ENCODE results near the gene FOXRED2. TPM values are rescaled to one million over a fixed set of nuclear protein-coding genes. Genes with fewer than 3 reads are reported as not detected.
"Not testable (repeated sequence)": the region's sequence is repeated elsewhere in the genome, so short reads cannot be mapped to it uniquely, and the experiment has no call there.

The FOXRED2 gene
- total RNA-seq, 1 experiment from 2014 or later, result 19.3 TPM

DNA sequence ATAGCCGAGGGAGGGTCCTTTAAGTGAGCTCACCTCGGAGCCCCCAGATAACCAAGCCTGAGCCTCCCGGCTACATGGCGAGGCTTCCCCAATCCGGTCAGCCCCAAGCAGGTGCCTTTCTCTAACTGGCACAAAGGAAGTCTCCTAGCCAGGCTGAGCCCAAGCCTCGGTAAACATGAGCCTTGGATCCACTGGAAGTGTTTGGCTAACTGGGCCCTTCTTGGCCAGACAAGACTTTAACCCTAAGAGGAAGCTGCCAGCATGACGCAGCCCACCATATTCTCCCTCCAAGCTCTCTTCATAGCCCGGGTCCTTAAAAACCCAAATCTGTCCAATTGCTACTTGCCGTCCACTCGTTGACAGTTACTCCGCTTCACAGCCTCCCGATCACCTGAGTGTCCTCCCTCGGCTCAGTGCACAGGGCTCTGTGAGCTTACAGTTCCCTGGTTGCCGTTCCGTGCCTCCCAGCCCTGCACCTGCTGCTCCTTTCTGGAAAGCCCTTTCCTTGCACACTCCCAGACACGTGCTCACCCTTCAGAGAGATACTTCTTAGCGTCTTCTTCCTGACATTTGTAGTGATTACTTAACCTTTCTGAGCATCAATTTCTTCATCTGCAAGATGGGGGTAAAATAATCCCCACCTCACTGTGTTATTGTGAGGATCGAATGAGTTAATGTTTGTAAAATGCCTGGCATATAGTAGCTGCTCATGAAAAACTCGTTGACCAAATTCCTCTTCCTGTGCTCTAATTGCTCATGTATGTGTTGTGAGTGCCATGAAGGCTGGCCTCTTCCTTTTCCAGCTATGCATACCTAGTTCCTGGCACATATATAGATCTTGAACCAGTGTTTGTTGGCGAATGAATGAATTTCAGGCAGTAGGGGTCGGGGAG, 51.0 kb downstream of the FOXRED2 start:
- peak; percentile 58 for DNase-seq (ENCODE audit: low spot score)
- in situ Hi-C loops (cut with HindIII; ENCODE audit: low sequenced_read_pairs), result no loop called here

DNA sequence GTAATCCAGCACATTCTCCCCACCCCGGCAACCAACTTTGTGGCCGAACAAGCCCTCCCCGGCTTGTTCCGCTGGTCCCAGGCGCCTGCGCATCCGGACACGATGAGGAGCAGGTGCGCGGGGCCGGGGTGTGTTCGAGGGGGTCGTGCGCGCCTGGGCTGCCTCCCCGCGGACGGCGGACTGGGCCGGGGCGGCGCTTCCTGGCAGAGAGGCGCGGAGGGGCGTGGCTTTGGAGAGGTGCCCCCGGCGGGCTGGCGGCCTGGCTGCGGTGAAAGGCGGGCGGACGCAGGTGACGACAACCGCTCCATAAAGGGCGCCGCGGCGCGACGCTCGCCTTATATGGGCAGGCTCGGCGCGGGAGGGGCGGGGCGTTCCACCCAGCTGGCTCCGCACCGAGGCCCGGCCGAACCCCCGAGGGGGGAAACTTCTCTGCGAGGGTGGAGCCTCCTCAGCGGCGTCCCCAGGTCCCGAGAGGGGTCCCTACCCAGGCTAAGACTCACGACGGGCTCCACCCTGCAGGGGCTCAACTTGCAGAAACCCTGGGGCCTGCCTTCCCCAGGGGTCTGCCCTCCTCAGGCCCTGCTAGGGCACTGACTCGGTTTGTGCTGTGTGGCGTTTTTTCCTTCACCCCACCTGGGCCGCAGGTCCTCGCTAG, 51.8 kb downstream of the FOXRED2 start:
- peak; percentile 90 for DNase-seq (ENCODE audit: low spot score)
- in situ Hi-C loops (cut with HindIII; ENCODE audit: low sequenced_read_pairs), result no loop called here

DNA sequence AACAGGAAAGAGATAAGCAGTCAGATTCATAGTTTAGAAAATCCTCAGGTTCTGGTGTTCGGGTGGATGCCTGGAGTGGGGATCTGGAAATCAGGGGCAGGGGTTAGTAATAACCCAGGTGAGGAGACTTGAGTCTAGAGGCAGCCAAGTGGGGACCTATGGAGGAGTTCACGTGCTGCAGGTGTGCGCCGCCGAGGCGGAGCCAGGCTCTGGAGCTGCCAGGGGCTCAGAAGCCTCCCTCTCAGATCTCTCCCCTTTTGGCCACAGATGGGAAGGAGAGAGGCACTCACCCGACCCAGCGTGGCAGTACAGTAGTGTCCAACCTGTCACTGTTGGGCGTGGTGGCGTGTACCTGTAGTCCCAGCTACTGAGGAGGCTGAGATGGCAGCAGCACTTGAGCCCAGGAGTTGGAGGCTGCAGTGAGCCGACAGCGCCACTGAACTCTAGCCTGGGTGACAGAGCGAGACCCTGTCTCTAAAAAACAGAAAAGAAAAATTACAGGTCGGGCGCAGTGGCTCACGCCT, 52.9 kb downstream of the FOXRED2 start:
- in situ Hi-C loops (cut with HindIII; ENCODE audit: low sequenced_read_pairs), result no loop called here
- DNase-seq (ENCODE audit: low spot score), result no peak

DNA sequence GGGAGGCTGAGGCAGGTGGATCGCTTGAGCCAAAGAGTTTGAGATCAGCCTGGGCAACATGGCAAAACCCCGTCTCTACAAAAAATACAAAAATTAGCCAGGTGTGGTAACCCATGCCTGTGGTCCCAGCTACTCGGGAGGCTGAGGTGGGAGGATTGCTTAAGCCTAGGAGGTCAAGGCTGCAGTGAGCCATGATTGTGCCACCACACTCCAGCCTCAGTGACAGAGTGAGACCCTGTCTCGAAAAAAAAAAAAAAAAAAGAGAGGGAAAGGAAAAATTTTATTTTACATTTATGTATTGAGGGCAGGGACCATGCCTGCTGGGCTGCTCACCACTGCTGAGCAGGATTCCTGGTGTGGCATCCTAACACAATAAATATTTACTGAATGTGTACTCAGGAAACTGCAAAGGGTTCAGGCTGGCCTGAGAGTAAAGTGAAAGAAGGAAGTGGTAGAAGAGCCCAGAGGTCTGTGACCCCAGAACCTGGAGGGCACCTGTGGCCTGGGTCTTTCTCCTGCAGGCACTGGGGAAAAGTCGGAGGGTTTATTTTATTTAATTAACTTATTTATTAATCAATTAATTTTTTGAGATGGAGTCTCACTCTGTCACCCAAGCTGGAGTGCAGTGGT, 53.7 kb downstream of the FOXRED2 start:
- DNase-seq (ENCODE audit: low spot score); in situ Hi-C loops (cut with HindIII; ENCODE audit: low sequenced_read_pairs): not testable (repeated sequence)

DNA sequence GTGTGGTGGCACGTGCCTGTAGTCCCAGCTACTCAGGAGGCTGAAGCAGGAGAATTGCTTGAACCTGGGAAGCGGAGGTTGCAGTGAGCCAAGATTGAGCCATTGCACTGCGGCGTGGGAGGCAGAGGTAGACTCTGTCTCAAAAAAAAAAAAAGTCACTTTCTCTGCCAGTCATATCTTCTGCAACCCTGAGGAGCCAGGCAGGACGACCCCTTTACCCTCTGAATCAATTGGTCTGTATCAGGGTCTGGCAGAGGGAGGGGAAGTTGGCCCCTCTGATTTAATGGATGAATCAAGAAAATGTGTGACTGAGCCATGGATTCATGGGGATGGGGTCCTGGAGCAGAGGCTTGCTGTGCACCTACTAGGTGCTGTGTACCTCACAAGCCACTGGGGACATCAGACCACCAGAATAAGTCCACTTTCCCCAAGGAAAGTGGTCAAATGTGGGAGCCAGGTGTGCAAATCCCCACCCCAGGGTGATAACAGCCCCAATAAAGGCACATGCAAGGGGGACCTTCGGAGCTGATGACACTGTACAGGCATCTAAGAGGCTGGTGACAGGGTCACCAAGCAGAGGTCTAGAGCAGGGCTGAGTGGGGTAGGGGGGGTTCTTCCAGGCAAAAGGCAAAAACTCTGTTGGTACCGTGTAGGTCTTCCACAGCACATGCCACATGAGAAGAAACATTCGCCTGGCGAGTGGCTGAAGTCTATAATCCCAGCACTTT, 54.4 kb downstream of the FOXRED2 start:
- no peak for DNase-seq (ENCODE audit: low spot score)
- in situ Hi-C loops (cut with HindIII; ENCODE audit: low sequenced_read_pairs), result no loop called here

DNA sequence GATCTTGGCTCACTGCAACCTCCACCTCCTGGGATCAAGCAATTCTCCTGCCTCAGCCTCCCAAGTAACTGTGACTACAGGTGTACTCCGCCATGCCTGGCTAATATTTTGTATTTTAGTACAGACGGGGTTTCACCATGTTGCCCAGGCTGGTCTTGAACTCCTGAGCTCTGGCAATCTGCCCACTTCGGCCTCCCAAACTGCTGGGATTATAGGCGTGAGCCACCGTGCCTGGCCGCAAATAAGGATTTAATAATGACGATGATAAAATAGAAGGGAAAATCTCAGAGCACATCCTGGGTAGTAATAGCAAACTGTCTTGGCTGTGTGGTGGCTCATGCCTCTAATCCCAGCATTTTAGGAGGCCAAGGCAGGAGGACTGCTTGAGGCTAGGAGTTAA, 55.9 kb downstream of the FOXRED2 start:
- DNase-seq (ENCODE audit: low spot score); in situ Hi-C loops (cut with HindIII; ENCODE audit: low sequenced_read_pairs): not testable (repeated sequence)

DNA sequence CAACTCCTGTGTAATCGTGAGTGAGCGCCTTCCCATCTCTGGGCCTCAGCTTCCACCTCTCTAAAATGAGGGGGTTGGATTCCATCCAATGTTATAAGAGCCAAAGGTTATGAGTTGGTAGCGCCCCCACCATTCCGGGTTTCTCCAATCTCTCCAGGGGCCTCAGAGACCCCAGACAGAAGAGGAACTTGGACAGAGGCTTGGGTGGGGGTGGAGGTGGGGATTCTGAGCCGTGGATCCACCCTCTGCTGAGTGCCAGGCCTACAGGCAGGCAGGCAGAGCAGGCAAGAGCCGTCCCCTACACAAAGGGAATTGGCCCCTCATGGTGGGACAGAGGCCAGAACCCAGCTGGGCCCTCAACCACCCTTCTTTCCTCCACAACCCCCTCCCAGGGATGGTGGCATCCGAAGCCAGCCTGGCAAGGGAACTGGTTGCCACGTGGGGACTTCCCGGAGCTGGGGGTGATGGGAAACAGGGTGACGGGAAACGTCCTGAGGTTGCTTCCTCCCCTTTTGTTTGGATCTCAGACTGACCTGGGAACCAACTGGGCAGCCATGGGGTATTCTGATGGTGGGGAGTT, 57.2 kb downstream of the FOXRED2 start:
- no peak for DNase-seq (ENCODE audit: low spot score)
- in situ Hi-C loops (cut with HindIII; ENCODE audit: low sequenced_read_pairs), result no loop called here

DNA sequence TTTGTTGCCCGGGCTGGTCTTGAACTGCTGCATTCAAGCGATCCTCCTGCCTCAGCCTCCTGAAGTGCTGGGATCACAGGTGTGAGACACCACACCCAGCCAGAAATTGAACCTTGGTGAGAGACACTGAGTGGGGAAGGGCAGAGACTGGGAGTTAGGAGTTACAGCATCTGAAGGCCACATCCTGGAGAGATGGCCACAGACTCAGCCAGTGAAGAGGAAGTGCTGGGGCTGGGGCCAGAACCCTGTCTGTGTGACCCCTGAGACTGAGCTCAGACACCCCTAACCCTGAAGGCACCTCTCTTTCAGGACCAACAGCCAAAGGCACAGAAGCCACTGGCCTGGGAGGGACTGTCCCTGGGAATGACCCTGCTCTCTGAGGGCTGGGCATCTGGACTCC, 59.2 kb downstream of the FOXRED2 start:
- in situ Hi-C loops (cut with HindIII; ENCODE audit: low sequenced_read_pairs), result no loop called here
- DNase-seq (ENCODE audit: low spot score), result no peak

DNA sequence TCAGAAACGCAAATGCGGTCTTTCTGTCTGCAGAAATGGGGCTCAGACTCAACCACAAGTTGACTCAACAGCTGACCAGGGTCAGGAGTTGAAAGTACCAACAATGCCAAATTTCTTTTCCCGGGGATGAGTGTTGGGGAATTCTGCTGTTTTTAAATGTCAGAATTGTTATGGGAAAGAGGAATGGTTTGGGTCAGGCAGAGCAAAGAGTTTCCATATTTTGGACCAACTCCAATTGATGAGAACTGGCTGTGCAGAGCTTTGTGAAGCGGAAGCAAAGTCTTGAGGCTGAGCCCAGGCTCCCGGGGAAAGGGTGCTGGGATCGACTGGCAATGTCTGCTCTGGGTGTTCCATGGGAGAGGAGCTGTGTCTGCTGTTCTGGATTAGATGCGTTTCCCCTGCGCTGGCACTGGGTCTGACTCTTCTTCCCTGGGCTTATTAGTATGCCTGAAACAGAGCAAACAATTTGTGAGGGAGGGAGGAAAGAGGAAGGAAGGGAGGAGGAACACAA, 61.6 kb downstream of the FOXRED2 start:
- DNase-seq (ENCODE audit: low spot score), result no peak
- in situ Hi-C loops (cut with HindIII; ENCODE audit: low sequenced_read_pairs), result no loop called here

DNA sequence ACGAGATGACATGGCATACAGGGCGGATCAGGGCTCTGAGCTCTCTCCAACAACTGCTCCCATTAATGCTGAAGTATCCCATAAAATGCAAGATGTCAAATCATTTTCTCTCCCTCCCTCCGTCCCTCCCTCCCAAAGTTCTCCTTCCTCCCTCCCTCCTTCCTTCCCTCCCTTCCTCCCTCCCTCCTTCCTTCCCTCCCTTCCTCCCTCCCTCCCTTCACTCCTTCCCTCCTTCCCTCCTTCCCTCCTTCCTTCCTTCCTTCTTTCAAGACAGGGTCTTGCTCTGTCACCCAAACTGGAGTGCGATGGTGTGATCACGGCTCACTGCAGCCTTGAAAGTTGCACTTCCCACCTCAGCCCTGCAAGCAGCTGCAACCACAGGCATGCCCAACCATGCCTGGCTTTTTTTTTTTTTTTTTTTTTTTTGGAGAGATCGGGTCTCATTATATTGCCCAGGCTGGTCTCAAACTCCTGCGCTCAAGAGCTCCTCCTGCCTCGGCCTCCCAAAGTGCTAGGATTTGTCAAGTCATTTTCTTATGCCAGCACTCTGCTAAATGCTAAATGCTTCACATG, 63.6 kb downstream of the FOXRED2 start:
- in situ Hi-C loops (cut with HindIII; ENCODE audit: low sequenced_read_pairs), result no loop called here
- DNase-seq (ENCODE audit: low spot score), result no peak

DNA sequence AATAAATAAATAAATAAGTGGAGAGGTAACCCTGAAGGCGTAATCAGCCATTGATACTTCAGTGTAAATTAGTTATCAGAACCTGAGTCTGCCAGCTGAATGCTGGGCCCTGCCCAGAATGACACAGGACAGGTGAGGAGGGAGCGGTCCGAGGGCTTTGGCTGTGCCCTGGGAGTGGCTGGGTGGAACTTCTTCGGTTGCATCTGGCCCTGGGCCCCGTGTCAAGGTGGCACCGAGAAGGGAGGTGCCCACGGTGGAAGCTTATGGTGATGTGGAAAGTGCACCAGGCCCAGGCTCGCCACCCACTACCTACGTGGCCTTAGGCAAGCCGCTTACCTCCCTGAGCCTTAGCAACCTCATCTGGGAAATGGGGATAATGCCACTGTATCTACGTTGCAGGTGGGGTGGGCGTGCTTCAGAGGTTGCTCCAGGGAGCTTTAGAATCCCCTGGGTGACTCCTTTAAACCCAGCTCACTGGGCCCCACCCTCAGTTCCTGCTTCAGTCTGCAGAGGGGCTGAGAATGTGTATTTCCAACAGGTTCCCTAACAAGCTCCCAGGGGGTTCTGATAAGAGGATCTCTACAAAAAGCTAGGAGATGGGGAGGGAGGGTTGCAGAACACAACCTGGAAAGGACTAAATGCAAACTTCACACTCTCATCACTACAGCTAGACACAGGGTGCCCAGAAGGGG, 64.2 kb downstream of the FOXRED2 start:
- DNase-seq (ENCODE audit: low spot score), result no peak
- in situ Hi-C loops (cut with HindIII; ENCODE audit: low sequenced_read_pairs), result no loop called here

DNA sequence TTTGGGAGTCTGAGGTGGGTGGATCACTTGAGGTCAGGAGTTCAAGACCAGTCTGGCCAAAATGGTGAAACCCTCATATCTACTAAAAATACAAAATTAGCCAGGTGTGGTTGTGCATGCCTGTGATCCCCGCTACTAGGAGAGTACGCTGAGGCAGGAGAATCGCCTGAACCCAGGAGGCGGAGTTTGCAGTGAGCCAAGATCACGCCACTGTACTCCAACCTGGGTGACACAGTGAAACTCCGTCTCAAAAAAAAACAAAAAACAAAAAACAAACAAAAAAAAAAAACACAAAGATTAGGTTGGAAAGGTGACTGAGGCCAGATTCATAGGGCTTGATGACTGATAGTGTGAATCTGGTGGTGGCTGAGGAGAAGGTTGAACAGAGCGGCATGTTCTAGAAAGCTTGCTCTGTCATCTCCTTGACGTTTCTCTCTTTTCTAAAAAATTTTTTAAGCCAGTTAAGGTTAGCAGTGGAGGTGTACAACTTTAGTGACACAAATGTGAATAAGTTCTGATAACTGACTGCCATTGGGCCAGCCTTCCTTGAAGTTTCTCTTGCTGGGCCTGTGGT, 66.3 kb downstream of the FOXRED2 start:
- no peak for DNase-seq (ENCODE audit: low spot score)
- in situ Hi-C loops (cut with HindIII; ENCODE audit: low sequenced_read_pairs), result no loop called here

DNA sequence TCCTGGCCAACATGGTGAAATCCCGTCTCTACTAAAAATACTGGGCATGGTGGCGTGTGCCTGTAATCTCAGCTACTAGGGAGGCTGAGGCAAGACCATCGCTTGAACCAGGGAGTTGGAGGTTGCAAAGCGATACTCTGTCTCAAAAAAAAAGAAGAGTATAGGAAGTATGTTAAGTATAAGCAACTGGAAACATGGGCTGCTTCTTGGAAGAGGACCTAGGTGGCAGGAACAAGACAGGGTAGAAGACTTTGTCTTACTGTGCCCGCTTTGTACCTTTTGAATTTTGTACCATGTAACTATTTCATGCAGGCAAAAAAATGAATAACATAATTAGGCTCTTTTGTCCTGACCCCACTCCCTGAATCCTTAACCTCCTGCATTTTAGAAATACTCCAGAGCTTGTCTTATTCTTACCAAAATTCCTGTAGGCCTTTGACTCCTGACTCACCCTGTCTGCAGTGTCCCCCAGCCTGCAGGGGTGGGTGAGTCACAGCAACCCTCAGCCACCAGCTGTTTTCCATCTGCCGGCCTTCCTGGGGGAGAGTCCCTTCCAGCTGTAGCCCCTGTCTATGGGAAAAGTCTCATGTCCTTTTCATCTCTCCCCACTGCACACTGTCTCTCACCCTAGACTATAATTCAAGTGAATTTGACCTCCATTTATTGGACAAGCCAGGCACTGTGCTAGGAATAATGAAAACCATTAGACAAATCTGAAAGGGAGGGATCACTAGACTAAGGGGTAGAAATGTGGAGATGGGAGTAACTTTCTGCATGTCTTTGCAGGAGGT, 67.2 kb downstream of the FOXRED2 start:
- no peak for DNase-seq (ENCODE audit: low spot score)
- in situ Hi-C loops (cut with HindIII; ENCODE audit: low sequenced_read_pairs), result no loop called here

All from G401 (cell line).